Measurements from ENCODE around the gene NFIB.

The NFIB gene

DNA sequence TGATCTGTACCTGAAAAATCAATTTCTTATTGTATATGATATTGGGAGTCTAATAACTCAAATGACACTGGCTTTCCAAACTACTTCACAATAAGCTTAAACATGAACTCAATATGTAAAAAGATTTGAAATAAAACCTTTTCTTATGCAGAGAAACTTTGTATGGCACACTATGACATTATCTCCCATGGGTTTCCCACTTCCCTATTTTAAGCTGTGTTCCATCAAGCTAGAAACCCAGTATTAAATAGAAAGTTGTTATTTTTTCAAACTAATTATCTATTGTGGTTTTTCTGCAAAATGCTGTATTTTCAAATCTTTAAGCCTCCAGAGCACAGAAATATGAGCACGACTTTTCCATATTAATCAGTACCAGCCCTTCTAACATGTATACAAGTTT is 174.7 kb downstream of the NFIB start:
- in situ Hi-C loops (cut with HindIII; ENCODE audit: low sequenced_read_pairs) = no loop called here
- no peak for DNase-seq (ENCODE audit: low read depth)
- no peak for TF ChIP-seq CTCF (IDR thresholded peaks at IDR 0.05; ENCODE audit: low read depth, low read length, missing control alignments)
- no peak overlapping the region for H3K4me3 ChIP-seq (ENCODE audit: low read depth, low read length)

DNA sequence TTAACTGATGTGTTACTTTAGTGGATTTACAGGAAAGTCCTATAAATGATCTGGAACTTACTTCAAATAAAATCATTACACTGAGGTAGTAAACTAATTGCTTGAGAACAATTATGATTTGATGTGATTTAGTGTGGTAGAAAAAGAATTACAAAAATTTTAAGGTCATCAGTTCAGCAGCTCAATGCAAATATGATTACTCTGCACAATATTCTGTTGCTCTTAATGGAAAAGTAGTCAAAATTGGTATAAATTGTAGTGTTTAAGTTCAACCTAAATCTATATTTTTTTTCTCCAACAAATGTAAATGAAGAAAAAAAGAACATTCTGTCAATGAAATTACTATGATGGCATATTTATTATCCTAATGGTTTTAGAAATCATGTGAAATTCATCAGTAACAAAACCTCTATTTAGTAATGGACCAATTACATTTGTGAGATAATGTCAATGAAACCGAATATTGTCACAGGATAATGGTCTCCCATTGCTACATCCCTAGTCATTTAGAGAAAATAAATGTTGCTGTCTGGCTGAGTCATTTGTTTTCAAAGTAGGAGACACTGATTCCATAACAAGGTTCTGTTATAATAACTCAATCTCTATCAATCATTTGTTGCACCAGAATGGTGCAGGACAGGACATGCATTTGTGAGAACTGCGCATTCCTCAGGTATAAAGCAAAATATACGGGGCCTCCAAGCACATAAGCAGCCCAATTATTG is 177.1 kb downstream of the NFIB start:
- in situ Hi-C loops (cut with HindIII; ENCODE audit: low sequenced_read_pairs) = no loop called here

DNA sequence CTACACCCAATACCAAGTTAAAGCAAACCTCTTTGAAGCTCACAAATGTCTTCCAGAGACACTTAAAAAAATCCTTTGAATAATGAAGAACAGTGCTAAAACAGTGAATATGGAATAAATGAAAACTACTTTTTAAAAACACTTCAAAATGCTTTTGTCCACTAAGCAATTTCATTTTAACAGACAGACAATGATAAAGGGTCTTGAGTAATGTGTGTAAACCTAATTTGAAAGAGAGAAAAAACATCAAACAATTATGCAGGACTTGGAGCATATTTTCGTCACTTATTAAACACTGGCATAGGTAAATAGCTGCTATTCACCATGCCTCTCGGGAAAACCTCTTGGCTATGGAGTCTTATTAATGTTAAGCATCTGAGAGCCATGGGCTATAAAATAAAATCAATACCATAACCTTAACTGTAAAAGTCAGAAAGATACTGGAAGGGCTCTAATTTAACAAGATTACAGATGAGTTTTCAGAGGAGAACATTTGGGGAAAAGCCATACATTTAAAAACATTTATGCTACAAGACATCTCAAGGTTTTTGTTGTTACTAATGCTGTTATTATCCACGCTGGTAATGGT is 177.8 kb downstream of the NFIB start:
- H3K4me3 ChIP-seq (ENCODE audit: low read depth, low read length) = no peak overlapping the region
- DNase-seq (ENCODE audit: low read depth) = no peak
- no peak for TF ChIP-seq CTCF (IDR thresholded peaks at IDR 0.05; ENCODE audit: low read depth, low read length, missing control alignments)
- in situ Hi-C loops (cut with HindIII; ENCODE audit: low sequenced_read_pairs) = no loop called here

More for the DNA sequence above, 177.1 kb downstream of the NFIB start:
- no peak for TF ChIP-seq CTCF (IDR thresholded peaks at IDR 0.05; ENCODE audit: low read depth, low read length, missing control alignments)
- H3K4me3 ChIP-seq (ENCODE audit: low read depth, low read length) = no peak overlapping the region
- DNase-seq (ENCODE audit: low read depth) = no peak

DNA sequence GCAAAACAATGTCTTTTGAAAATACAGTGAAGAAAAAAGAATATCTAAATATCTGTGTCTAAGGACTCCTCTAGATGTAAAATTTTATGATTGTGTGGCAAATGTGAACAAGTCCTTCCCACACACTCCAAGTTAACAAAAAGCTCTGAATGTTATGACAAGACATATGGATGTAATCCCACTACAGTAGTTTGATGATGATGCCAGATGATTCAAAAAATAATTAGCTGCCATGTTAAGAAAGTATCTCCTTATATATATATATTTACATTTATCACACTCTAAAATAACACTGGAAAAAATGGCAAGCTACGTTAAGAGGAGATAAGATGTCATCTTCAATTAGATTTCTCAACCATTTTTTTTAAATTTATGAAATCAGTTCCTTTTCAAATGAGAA is 178.5 kb downstream of the NFIB start:
- DNase-seq (ENCODE audit: low read depth) = no peak
- H3K4me3 ChIP-seq (ENCODE audit: low read depth, low read length) = no peak overlapping the region
- in situ Hi-C loops (cut with HindIII; ENCODE audit: low sequenced_read_pairs) = no loop called here
- no peak for TF ChIP-seq CTCF (IDR thresholded peaks at IDR 0.05; ENCODE audit: low read depth, low read length, missing control alignments)

DNA sequence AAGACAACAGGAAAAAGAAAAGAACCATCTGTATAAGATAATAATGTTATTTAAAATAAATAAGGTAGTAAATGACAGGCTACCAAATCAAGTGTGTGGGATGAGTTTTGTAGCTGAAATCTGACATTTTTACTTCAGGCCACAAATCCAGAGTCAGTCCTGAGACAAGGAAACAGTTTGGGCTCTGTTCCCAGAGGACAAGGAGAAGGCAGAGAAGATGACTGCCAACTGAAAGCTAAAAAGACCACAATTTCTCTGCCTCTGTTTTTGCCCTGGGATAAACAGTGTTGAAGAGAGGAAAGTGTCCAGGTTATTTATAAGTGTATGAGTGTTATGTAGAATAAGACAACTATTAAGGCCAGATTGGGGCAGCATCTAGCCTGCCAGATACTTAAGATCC is 180.5 kb downstream of the NFIB start:
- DNase-seq (ENCODE audit: low read depth) = peak; percentile 23
- in situ Hi-C loops (cut with HindIII; ENCODE audit: low sequenced_read_pairs) = no loop called here
- no peak overlapping the region for H3K4me3 ChIP-seq (ENCODE audit: low read depth, low read length)
- no peak for TF ChIP-seq CTCF (IDR thresholded peaks at IDR 0.05; ENCODE audit: low read depth, low read length, missing control alignments)

DNA sequence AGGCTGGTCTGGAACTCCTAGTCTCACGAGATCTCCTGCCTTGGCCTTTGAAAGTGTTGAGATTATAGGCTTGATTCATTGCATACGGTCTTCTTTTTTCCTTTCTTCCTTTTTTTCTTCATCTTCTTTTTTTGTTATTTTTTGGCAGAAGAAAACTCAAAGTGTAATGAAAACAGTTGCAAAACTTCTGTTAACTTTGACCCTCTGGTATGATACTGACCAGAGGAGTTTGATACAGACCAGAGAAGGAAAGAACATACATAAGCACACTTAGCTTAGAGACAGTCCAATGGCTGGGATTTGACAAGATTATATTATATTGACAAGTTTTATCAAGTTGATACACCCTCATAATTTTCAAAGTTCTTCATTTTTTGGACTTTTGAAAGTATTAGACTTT is 181.2 kb downstream of the NFIB start:
- no peak for DNase-seq (ENCODE audit: low read depth)
- no peak for TF ChIP-seq CTCF (IDR thresholded peaks at IDR 0.05; ENCODE audit: low read depth, low read length, missing control alignments)
- H3K4me3 ChIP-seq (ENCODE audit: low read depth, low read length) = no peak overlapping the region
- in situ Hi-C loops (cut with HindIII; ENCODE audit: low sequenced_read_pairs) = no loop called here

Measured in astrocyte of the cerebellum (primary cell).